HG02973 (cell line): ENCODE results near the gene TARDBP.
A peak's percentile ranks its signal among the peaks of the same experiment; 100 is the strongest.
"Not testable (repeated sequence)": the region's sequence is repeated elsewhere in the genome, so short reads cannot be mapped to it uniquely, and the experiment has no call there.

Source experiments
- ATAC-seq: cut with Tn5 transposase; IDR thresholded peaks from one replicate; pipeline ENCODE4 v1.9.1; 2021; ENCODE audit warnings: moderate library complexity; ENCODE audit not compliant: unreplicated experiment

TARDBP gene

GRCh38 chr1:11012260-11013159 lies at the start of gene TARDBP:
Gene TARDBP, plus strand, starts transcription at chr1:11012654. Its CDS starts 1,074 bp downstream, at chr1:11013728.
- peak; percentile 82 for ATAC-seq

- ATAC-seq: no peak
Measured at GRCh38 chr1:10965546-10966226, 46.8 kb upstream of the TARDBP start.

- ATAC-seq: no peak
Measured at GRCh38 chr1:10967090-10967489, 45.4 kb upstream of the TARDBP start.

- no peak for ATAC-seq
Measured at GRCh38 chr1:10968411-10968826, 44.0 kb upstream of the TARDBP start.

- no peak for ATAC-seq
Measured at GRCh38 chr1:10969267-10969970, 43.0 kb upstream of the TARDBP start.

GRCh38 chr1:10969971-10970332 lies 42.5 kb upstream of the TARDBP start:
- ATAC-seq: no peak

- ATAC-seq: no peak
Measured at GRCh38 chr1:10973552-10973951, 38.9 kb upstream of the TARDBP start.

GRCh38 chr1:10973956-10974881 lies 38.2 kb upstream of the TARDBP start:
- no peak for ATAC-seq

GRCh38 chr1:10975567-10976326 lies 36.7 kb upstream of the TARDBP start:
- no peak for ATAC-seq

- ATAC-seq: no peak
Measured at GRCh38 chr1:10978719-10979118, 33.7 kb upstream of the TARDBP start.

- ATAC-seq: no peak
Measured at GRCh38 chr1:10979483-10979920, 33.0 kb upstream of the TARDBP start.

- ATAC-seq: no peak
Measured at GRCh38 chr1:10980094-10980577, 32.3 kb upstream of the TARDBP start.

- no peak for ATAC-seq
Measured at GRCh38 chr1:10980841-10981727, 31.4 kb upstream of the TARDBP start.

GRCh38 chr1:10986525-10986890 lies 25.9 kb upstream of the TARDBP start:
- ATAC-seq: no peak

- ATAC-seq: no peak
Measured at GRCh38 chr1:10987840-10988417, 24.5 kb upstream of the TARDBP start.

- no peak for ATAC-seq
Measured at GRCh38 chr1:10989095-10989494, 23.4 kb upstream of the TARDBP start.

- not testable (repeated sequence) for ATAC-seq
Measured at GRCh38 chr1:10989920-10990516, 22.4 kb upstream of the TARDBP start.

- no peak for ATAC-seq
Measured at GRCh38 chr1:10990828-10991227, 21.6 kb upstream of the TARDBP start.
